Liver (tissue), 9 donors: Measurements from ENCODE around the gene ZFP42. TPM values are rescaled to one million over a fixed set of nuclear protein-coding genes. Genes with fewer than 3 reads are reported as not detected.

ENCODE experiments used
- DNase-seq: peaks from one replicate; pipeline ENCODE4 v3.0.0-alpha.2; 2017; ENCODE audit warnings: low spot score
- H3K27ac ChIP-seq, 2 donors: one replicate each; pipeline ENCODE4 v1.7.0; 2013; ENCODE audit warnings: inconsistent platforms in 2 of 2, low read length in 2 of 2, control low read depth in 1 of 2, low read depth in 1 of 2, mild to moderate bottlenecking in 1 of 2
- H3K27me3 ChIP-seq, 4 donors: one replicate each; pipeline versions ENCODE4 v1.6.1 to v1.7.0; 2013; ENCODE audit warnings: low read length in 3 of 4, inconsistent platforms in 1 of 4, mild to moderate bottlenecking in 1 of 4, moderate library complexity in 1 of 4; ENCODE audit not compliant: control insufficient read depth in 4 of 4, insufficient read depth in 4 of 4
- H3K36me3 ChIP-seq, 4 donors: one replicate each; pipeline versions ENCODE4 v1.6.1 to v1.7.0; 2013; ENCODE audit warnings: low read length in 3 of 4, mild to moderate bottlenecking in 3 of 4, low read depth in 1 of 4, moderate library complexity in 1 of 4; ENCODE audit not compliant: control insufficient read depth in 4 of 4, insufficient read depth in 3 of 4
- H3K4me1 ChIP-seq, 4 donors: one replicate each; pipeline versions ENCODE4 v1.6.1 to v1.7.0; 2013; ENCODE audit warnings: low read length in 3 of 4, mild to moderate bottlenecking in 3 of 4, moderate library complexity in 1 of 4; ENCODE audit not compliant: control insufficient read depth in 4 of 4, insufficient read depth in 4 of 4
- H3K4me3 ChIP-seq, 3 donors: one replicate each; pipeline versions ENCODE4 v1.6.1 to v1.7.0; 2013; ENCODE audit warnings: low read length in 3 of 3, control low read depth in 1 of 3, low read depth in 1 of 3, mild to moderate bottlenecking in 1 of 3
- H3K9ac ChIP-seq, 2 donors: one replicate each; pipeline ENCODE4 v1.7.0; 2013; ENCODE audit warnings: low read length in 2 of 2, mild to moderate bottlenecking in 2 of 2, moderate library complexity in 2 of 2, control low read depth in 1 of 2, low read depth in 1 of 2
- H3K9me3 ChIP-seq, 4 donors: one replicate each; pipeline versions ENCODE4 v1.6.1 to v1.7.0; 2013; ENCODE audit warnings: low read length in 3 of 4; ENCODE audit not compliant: control insufficient read depth in 4 of 4
- CTCF ChIP-seq: fragments of 150-350 bp; IDR thresholded peaks from 2 replicates; pipeline ENCODE4 v1.5.1; 2017; ENCODE audit warnings: improper control_type of control experiment, low read depth, low read length; ENCODE audit not compliant: missing input control
- GABPA ChIP-seq, 2 donors: IDR thresholded peaks in 1 of 2; conservative IDR thresholded peaks in 1 of 2; 2 replicates each; pipeline ENCODE4 v1.6.1; 2016; ENCODE audit warnings: antibody characterized with exemption in 2 of 2, mild to moderate bottlenecking in 1 of 2, moderate library complexity in 1 of 2
- HNF4A ChIP-seq, 2 donors: conservative IDR thresholded peaks; 2 replicates each; pipeline ENCODE4 v1.6.1; 2016; ENCODE audit warnings: antibody characterized with exemption in 2 of 2, mild to moderate bottlenecking in 2 of 2
- JUND ChIP-seq, 2 donors: IDR thresholded peaks; 2 replicates each; pipeline ENCODE4 v1.6.1; 2016; ENCODE audit warnings: antibody characterized with exemption in 2 of 2
- MAX ChIP-seq: IDR thresholded peaks from 2 replicates; pipeline ENCODE4 v1.6.1; 2016; ENCODE audit warnings: antibody characterized with exemption
- RAD21 ChIP-seq, 2 donors: IDR thresholded peaks; 2 replicates each; pipeline ENCODE4 v1.6.1; 2016; ENCODE audit warnings: antibody characterized with exemption in 2 of 2, mild to moderate bottlenecking in 2 of 2
- REST ChIP-seq: IDR thresholded peaks from 2 replicates; pipeline ENCODE4 v1.6.1; 2016; ENCODE audit warnings: antibody characterized with exemption, mild to moderate bottlenecking
- RXRA ChIP-seq, 2 donors: IDR thresholded peaks; 2 replicates each; pipeline ENCODE4 v1.6.1; 2017 to 2018; ENCODE audit warnings: antibody characterized with exemption in 2 of 2, mild to moderate bottlenecking in 1 of 2
- TAF1 ChIP-seq: conservative IDR thresholded peaks from 2 replicates; pipeline ENCODE4 v1.6.1; 2016; ENCODE audit warnings: antibody characterized with exemption, mild to moderate bottlenecking
- WGBS: extraction: QIAGEN DNeasy Blood & Tissue Kit; methylation state at CpG from one replicate; pipeline ENCODE4 v1.1.7; 2013; 5-methylcytosine and 5-hydroxymethylcytosine counted together
- polyA plus RNA-seq, 2 donors: library from polyadenylated mRNA; stranded (reverse) in 1 of 2; unstranded in 1 of 2; fragments of 200-250 nt in 1 of 2; fragments of >200 nt in 1 of 2; fragmentation: Nextera tagmentation in 1 of 2; extraction: Ambion mirVana in 1 of 2; gene quantifications; one replicate each; pipeline versions ENCODE4 v1.2.1 to v1.2.3, GENCODE V29; 2013 to 2015
- total RNA-seq, 2 donors: library from RNA; depleted of rRNA; stranded (reverse); fragments of >200 nt; gene quantifications; one replicate each; pipeline ENCODE4 v1.2.3, GENCODE V29; 2014
- donor health status: healthy.
- donor health status: healthy.
- donor health status: healthy.
- donor health status: healthy.
- donor health status: healthy.

The ZFP42 gene
- total and polyA plus RNA-seq, 4 donors, result not detected

GRCh38 chr4:187961961-187962360 is 33.6 kb upstream of the ZFP42 start (continued):
- no peak for TF ChIP-seq REST
- TF ChIP-seq CTCF, result no peak
- no peak for TF ChIP-seq GABPA (IDR thresholded peaks at IDR 0.05 in 1 of 2, conservative IDR thresholded peaks at IDR 0.05 in 1 of 2)
- no peak for TF ChIP-seq RAD21 (IDR thresholded peaks at IDR 0.05)
- no peak for TF ChIP-seq MAX
- no peak for TF ChIP-seq JUND (IDR thresholded peaks at IDR 0.05)

- peaks cover 0 to 4% (median 0%) of the 10 kb centered on the region in 4 donors for H3K27me3 ChIP-seq
- TF ChIP-seq HNF4A (conservative IDR thresholded peaks at IDR 0.05), result no peak
- TF ChIP-seq CTCF, result no peak
- no peak for TF ChIP-seq GABPA (IDR thresholded peaks at IDR 0.05 in 1 of 2, conservative IDR thresholded peaks at IDR 0.05 in 1 of 2)
- no peak for TF ChIP-seq TAF1
- no peak for TF ChIP-seq REST
- TF ChIP-seq RXRA (IDR thresholded peaks at IDR 0.05), result no peak
- WGBS, result 39% methylated on average over 3 of the region's 3 CpGs
- no peak overlapping the region for H3K27ac ChIP-seq
- no peaks in the 10 kb centered on the region for H3K9me3 ChIP-seq
- no peak for DNase-seq
- H3K4me1 ChIP-seq, result no peaks in the 10 kb centered on the region
- H3K36me3 ChIP-seq, result no peaks in the 10 kb centered on the region
- no peak overlapping the region for H3K9ac ChIP-seq
- no peak overlapping the region for H3K4me3 ChIP-seq
Observed at GRCh38 chr4:187962926-187963325, 32.6 kb upstream of the ZFP42 start.
